ENCODE measurements around the gene RTKN.

- TF ChIP-seq CTCF (CRISPR knock-in tag; IDR thresholded peaks at IDR 0.05) = no peak
- TF ChIP-seq SP1 (IDR thresholded peaks at IDR 0.05) = no peak
- no peak for TF ChIP-seq SP1 (CRISPR knock-in tag; IDR thresholded peaks at IDR 0.05)
- TF ChIP-seq HNRNPK (IDR thresholded peaks at IDR 0.05; ENCODE audit: low read depth, low read length, poor library complexity, severe bottlenecking) = no peak
- no peak for TF ChIP-seq UBTF (CRISPR knock-in tag; IDR thresholded peaks at IDR 0.05)
- TF ChIP-seq ZBTB43 (CRISPR knock-in tag; conservative IDR thresholded peaks at IDR 0.05) = no peak
These were observed 49.3 kb downstream of the RTKN start for GRCh38 chr2:74392449-74392743.
